Activated T-helper 1 cell treated with Interleukin-2 at 50 U/mL for 16 hours (primary cell): ENCODE results near the gene RRAS2.
"Not testable (repeated sequence)": the region's sequence is repeated elsewhere in the genome, so short reads cannot be mapped to it uniquely, and the experiment has no call there.

Experiments
- DNase-seq: peaks from one replicate; pipeline ENCODE4 v3.0.0-alpha.2; 2020; ENCODE audit warnings: low read depth

The RRAS2 gene

DNA sequence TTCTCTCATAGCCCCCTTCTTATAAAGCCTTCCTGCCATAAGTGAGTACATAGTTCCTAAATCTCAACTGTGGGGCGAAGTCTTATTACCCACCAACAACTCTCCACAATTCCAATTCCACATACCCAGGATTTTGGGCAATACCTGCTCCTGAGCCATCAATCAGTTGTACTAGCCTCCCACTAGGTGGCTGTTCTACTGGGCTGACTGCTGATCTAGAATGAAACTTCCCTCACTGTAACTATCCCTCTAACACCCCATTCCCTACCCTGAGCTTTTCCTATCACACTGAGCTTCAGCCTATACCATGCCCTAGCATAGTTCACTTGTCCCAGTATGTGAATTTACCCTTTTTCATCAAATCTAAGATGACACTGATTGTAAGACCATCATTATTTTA, 52.5 kb downstream of the RRAS2 start:
- DNase-seq = no peak

DNA sequence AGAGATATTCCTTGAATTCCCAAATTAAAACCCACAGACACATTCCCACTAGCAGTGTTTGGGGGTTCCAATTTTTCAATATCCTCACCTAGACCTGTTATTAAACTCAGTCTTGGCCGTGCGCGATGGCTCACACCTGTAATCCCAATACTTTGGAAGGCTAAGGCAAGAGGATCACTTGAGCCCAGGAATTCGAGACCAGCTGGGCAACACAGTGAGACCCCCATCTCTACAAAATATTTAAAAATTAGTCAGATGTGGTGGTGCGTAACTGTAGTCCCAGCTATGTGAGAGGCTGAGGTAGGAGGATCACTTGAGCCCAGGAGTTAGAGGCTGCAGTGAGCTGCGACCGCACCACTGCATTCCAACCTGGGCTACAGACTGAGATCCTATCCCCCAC, 53.3 kb downstream of the RRAS2 start:
- no peak for DNase-seq

DNA sequence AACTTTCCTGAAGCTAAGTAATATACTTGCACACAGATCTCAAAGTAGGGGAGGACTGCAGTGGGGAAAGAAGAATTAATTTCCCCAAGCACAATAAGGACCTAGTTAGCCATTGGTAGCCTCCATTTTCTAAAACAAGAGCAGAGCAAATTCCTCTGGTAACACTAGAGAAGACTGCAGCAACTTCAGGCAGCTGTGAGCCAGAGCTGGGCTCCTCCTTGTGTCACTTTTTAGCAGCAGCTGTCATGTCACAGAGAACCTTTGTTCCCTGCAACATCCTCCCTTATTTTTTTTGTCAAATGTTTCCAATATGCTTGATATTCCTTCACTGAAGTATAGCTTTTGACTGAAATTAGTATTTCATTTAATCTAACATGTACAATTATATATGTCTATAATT, 54.4 kb downstream of the RRAS2 start:
- no peak for DNase-seq

DNA sequence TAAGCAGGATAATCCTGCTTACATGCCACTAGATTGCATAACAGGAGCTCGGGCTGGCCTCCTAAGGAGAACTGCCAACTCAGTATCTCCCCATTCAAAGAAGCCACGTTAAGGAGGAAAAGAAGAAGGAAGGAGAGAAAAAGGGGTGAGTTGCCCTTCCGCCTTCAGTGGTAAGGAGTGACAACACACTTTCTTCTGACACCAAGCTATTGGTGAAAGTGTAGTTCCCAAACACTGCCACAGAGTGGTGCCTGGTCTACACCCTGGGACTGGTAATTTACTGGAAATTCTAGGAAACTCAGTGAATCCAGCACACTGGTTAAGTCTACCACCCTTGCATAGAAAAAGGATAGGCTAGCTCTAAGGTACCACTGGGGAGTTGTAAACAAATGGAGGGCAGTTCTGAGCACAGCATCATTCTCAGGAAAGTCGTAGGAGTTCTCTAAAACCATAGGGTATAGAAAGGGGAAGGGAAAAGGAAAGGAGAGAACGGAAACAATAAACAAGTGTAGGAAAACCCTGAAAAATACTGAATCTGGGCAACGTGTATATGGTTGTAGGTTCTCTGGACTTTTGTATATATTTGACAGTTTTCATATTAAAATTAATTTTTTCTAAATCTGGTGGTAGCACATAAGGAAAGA, 58.2 kb downstream of the RRAS2 start:
- DNase-seq = no peak

DNA sequence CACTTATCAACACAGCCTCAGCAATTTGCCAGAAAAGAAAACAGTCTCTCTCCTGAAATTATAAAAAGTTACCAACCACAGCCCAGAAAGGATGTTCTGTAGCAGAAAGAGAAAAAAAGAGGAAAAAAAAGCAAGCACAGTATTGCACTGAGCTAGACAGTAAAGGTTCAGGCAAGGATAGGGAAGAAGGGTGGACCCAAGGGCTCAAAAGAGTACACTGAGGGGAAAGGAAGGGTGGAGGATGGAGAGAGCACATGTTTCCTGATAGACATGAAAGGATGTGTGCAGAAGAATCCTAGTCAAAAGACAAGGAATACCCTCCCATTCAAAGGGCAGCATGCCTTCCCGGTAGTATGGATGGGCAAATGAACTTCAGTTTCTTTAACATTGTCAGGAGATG, 59.1 kb downstream of the RRAS2 start:
- DNase-seq = no peak

DNA sequence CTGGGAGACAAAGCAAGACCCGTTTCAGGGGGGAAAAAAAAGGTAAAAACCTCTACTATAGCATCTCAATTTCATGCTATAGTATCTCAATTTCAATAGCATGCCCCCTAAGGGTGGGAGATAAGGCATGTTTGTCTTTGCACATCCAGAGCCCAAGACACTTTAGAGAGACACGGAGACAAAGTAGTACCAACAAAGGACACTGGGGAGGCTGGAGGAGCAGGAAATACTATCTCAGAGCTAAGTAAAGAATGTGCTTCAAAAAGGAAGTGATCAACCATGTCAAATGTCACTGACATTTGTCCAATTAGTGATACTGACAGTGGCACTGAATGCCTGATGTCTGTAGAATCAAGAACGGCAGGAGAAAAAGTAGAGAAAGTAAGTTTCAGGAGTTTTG, 68.6 kb downstream of the RRAS2 start:
- no peak for DNase-seq

DNA sequence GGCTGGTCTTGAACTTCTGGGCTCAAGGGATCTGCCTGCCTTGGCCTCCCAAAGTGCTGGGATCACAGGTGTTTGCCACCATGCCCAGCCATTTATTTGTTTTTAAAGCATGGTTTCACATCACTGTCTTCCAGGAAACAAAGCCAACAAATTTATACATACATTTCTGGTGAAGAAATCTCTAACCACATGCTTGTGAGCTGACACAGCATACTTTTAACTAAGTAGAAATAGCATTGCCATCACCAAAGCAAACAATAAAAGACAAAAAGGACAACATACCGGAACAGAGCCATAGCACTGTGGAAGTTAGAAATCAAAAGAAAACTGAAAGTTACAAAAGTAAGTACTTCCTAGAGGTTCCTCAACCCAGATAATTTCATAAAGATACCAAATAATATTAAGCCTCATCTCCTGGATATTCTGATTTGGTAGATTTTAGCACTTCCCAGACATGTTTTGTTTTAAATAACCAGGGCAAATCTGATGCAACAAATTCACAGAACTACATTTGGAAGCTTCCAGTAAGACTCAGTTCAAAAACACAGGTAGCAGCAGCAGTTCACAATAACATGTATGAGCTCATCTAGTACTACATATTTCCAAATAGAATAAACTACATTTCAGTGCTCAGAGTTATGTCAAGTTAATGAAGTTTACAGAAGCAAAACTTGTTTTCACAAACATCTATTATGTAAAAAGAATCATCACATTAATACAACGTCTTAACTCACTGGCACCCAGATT, 70.6 kb downstream of the RRAS2 start:
- DNase-seq = no peak

DNA sequence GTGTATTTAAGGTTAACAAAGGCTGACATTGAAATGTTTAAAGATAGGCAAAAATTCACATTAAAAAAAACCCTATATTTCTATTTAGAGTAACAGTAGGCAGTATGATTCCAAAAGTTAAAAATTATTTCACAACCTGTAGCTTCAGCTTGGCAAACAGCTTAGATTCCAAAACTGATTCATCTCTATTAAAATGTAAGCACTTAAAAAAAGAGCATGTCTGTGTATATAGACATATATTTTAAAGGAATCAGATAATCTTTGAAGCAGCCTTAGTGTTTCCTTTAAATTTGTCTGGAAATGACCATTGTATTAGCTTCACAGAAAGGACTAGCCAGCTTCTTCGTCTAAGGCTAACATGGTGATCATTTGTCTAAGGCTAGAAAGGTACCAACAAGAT, 80.1 kb downstream of the RRAS2 start:
- DNase-seq = not testable (repeated sequence)

DNA sequence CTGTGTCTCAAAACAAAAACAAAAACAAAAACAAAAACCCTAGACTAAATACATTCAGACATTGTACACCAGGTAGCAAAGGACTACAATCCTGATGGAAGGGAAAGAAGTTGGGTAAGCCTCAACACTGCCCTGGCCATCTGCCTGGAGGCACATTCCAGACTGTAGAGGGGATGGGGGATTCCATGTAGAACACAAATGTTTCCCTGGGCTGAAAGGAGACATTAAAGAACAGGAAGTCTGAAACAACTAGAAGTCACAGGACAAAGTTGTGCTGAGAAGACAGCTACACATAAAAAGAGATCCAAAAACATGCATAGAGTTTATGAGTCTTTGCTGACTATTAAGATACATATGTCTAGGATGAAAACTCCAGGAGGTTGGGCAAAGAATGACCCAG, 83.9 kb downstream of the RRAS2 start:
- DNase-seq = no peak

DNA sequence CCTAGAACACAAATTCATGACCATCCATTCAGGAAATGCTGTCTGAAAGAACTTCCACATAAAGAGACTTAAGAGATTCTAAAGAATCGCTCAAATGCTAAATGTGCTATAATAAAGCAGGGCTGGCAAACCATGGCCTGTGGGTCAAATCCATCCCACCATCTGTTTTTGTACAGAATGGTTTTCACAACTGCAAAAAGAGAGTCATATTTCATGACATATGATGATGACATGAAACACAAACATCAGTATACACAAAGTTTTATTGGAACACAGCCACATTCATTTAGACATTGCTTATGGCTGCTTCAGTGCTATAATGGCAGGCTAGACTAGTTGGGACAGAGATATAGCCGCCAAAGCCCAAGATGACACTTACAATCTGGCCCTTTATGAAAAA, 85.1 kb downstream of the RRAS2 start:
- no peak for DNase-seq

DNA sequence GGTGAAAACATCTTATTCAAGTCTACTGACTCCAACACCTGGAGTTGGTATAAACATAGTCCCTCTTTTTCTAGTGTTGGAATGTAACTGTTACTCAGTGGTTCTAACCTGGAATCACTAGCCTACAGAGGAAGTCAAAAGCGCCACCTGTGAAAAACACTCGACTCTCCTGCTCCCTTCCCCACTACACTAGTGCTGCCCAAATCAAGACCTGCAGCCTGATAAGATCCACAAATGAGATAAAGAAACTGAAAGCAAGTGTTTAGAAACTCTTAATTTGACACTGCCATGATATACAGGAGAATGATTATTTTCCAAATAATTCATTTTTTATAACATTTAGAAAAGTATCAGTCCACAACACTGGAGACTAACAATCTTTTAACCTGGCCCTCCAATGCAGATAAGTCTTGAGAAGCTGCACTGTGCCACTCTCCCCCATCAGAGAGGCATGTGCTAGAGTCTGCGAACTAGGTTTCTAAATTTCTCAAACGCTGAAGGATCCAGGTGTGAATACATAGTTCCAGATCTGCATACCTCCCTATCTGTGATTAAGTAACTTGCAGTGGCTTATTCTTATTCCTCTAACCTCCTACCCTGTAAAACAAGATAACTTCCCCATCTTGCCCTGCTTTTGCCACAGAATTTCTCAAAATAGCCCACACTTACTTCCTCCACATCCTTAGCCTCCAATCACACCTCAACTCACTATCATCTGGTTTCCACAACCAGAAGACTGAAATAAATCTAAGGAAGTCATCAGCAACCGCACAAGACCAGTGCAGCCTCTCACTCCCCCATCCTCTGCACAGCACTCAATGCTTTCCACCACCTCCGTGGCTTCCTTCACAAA, 88.1 kb downstream of the RRAS2 start:
- no peak for DNase-seq

DNA sequence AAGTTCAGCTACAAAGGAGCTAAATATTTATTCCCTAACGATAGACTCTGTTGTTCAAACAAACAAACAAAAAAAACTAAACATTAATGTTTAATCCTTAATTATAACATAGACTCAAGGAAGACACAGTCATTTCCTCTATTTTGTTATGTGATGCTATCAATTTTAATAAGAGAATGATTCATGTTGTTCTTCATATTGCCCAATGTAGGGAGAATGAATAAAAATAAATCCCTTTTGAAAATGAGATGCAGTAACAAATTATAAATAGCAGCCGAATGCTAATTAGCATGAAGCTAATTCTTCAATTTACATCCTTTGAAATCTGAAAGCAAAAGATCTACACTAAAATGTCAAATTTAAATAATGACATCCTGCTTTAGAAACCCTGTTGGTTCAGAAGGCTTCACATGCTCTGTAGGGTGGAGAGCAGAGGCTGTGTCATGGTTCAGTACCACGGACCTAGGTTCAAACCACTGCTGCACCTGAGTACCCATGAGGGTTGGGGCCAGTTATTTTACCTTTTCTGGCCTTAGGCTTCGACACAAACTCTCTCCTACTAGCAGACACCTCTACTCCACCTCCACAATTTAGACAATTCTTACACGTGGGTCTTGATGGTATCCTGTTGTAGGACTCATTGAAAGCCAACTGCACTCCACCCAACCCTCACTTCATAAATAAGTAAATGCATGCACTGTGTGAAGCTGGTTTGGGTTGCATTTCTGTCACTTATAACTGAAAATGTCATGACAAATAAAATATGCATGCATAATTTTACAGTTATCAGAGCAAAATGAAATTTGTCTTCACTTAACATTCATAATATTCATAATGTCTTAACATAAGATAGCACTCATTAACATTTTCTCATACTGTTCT, 89.0 kb downstream of the RRAS2 start:
- no peak for DNase-seq

DNA sequence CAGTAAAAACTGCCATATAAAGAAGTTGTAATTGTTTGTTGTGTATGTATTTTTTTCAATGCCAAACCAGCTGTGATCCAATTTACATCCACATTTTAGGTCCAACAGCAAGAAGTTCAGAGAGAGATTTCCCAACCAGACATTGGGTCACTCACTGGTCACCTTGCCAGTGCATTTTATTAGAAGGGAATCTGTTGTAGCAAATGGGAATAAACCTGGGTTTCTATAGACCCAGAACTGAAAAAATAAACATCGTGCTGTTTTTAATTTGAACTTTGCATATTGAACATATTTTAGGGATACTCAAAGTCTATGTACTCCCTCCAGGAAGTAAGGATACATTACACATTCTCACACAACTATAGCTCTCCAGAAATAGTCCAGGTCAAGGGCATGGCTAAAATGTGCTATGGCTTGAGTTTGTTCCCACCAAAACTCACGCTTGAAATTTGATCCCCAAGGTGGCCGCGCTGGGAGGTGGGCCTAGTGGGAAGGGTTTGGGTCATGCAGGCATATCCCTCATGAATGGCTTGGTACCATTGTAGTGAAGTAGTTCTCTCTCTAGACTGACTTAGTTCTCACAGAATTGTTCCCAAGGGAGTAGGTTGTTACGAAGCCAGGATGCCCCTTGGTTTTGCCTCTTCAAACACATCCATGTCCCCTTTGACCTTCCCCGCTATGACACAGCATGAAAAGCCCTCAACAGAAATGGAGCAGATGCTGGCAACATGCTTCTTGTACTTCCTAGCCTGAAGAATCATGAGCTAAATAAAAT, 90.9 kb downstream of the RRAS2 start:
- no peak for DNase-seq

DNA sequence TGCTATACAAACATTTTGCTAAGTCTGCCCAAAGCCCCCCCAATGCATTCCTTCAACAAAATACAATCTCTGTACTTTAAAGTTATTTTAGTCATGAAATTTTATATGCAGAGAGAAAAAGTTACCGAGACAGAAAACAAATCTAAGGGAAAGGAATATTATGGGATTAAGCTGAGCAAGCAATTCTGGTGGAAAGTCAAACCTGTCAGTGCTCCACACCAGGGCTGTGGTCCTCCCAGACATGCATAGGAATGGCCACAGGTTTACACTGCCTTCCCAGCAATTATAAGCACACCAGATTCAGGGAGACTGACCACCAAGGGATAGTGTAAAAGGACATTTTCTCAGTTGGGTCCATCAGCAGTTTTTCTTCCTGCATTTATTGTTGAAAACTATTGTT, 92.4 kb downstream of the RRAS2 start:
- no peak for DNase-seq

DNA sequence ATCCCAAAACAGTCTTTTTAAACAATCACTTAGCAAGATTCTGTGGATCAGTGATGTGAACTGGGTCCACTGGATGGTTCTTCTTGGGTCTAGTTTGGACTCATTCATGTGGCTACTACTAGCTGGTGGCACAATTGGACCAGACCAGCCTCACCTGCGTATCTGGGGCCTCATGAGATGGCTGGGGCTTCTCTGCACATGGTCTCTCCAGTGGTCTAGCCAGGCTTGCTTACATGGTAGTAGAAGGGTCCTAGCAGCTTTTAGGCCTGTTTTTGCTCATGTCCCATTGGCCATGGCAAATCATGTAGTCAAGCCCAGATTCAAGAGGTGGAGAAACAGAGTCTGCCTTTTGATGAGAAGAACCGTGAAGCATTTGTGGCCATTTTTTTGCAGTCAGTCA, 94.0 kb downstream of the RRAS2 start:
- DNase-seq = no peak

DNA sequence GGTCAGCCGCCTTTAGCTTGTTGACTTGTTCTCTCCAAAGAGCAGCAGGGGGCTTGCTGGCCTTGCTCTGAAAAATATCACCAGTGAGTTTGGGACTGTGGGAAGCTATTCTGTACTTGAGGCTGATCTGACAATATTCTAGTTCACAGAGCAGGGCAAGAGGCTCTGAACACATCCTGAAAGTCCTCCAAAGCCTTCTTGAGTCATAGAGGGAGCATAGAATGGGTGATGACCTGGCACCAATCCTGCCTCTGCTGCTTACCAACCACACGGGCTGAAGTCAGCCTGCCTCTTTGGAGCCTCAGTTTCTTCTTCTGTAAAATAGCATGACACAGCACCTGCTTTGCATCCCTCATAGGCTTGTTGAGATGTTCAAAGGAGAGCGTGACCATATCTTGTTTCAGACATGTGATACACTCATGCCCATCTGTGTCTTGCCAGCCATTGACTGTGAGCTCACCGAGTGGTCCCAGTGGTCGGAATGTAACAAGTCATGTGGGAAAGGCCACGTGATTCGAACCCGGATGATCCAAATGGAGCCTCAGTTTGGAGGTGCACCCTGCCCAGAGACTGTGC, 96.6 kb downstream of the RRAS2 start:
- no peak for DNase-seq

DNA sequence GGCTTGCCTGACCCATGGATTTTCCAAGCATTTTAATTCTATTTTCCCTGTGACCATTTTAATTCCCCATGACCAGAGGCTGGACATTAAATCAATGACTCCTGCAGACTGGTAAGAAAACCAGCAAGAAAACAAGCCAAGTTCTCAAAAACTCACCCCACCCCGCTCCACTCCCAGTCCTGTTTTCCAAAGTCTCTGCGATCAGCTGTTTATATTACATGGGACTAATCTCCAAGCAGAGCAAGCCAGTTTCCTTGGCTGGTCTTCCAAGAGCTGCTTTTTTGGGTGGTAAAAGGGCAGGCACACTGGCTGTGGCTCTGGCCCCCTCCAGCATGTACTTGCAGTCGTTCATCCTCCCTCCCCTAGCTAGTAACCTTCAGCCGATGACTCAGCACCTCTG, 97.9 kb downstream of the RRAS2 start:
- no peak for DNase-seq

DNA sequence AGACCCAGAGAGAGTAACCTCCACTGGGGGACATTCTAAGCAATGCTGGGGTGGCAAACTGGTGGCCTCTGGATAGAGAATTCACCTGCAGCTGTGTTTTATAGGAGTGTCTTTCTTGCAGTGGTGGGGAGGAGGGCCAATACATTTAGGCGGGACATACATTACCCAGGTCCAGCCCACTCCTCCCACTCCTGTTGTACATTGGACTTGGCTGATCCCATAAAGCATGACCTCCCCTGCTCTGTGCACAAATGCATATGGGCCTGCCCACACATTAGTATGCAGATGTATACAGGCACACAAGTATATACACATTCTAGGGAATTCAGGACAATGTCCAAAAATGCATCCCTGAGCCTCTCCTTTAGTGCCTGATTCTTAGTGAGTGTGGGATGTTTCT, 99.1 kb downstream of the RRAS2 start:
- DNase-seq = no peak

DNA sequence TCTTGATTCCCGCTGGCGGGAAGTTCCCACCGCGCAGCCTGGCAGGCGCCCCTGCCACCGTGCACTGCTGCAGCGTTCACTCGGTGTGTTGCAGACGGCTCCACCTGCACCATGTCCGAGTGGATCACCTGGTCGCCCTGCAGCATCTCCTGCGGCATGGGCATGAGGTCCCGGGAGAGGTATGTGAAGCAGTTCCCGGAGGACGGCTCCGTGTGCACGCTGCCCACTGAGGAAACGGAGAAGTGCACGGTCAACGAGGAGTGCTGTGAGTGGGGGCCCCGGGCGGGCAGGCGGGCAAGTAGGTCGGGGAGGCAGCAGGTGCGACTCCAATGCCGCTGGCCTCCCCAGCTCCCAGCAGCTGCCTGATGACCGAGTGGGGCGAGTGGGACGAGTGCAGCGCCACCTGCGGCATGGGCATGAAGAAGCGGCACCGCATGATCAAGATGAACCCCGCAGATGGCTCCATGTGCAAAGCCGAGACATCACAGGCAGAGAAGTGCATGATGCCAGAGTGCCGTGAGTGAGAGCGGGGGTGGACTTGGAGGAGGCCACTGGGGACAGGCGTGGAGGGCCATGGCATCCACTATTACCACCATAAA, 99.7 kb downstream of the RRAS2 start:
- no peak for DNase-seq

DNA sequence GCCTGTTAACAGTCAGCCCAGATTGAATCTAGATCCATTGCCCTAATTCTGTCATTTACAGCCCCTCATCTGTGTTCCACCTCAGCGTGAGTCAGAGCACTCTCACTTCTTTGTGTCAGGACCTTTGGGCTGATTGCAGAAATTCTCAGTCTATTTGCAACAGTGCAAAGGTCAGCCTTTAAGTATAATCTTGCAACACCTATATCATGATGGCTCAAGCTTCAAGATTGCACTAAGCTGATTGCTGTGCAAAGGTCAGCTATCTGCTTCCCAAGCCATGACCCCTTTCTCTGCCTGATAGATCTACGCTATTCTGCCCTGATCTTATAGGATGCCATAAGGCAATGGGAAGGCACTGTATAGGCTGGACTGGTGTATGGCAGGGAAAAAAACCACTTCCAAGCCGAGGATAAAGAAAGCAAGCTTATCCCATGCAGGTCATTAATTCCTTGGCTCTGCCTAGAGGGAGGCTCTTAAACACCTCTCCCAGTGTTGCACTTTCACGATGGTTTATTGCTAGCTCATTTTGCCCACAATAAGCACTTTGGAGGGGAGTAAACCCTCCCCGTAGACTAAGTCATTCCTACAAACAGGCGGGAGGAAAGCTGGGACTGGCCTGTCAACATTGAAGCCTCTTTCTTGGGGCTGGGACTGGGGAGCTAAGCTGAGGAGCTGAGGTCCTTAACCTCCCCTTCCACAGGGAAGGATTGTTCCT, 100.6 kb downstream of the RRAS2 start:
- DNase-seq = no peak
